GM18870 (cell line): ENCODE data around the gene MAP3K7CL.
"Not testable (repeated sequence)": the region's sequence is repeated elsewhere in the genome, so short reads cannot be mapped to it uniquely, and the experiment has no call there.

Source experiments
- ATAC-seq: cut with Tn5 transposase; IDR thresholded peaks from one replicate; pipeline ENCODE4 v1.9.1; 2021; ENCODE audit warnings: moderate library complexity; ENCODE audit not compliant: unreplicated experiment

The MAP3K7CL gene

GRCh38 chr21:29133241-29133640 lies 2.8 kb downstream of the MAP3K7CL start:
- ATAC-seq, result no peak

DNA sequence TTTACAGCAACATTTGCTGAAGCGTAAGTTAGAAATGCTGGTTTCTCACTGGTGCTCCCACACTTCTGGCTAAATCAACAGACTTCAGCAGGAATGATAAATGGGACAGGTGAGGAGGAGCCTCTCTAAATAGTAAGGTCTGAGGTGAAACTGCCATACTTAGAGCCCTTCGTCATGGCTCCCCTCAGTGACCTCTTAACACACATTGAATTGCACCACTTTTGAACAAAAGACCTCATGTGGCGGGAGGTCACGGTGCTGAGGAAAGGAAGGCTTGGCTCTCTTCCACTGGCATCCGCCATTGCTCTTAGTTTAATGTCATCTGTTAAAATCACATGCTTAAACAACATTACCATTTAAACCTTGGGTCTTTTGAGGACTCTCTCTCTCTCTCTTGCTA lies 3.4 kb downstream of the MAP3K7CL start:
- no peak for ATAC-seq

- ATAC-seq, result no peak
Observed at GRCh38 chr21:29135481-29135880, 5.0 kb downstream of the MAP3K7CL start.

- no peak for ATAC-seq
Observed at GRCh38 chr21:29136033-29136432, 5.6 kb downstream of the MAP3K7CL start.

DNA sequence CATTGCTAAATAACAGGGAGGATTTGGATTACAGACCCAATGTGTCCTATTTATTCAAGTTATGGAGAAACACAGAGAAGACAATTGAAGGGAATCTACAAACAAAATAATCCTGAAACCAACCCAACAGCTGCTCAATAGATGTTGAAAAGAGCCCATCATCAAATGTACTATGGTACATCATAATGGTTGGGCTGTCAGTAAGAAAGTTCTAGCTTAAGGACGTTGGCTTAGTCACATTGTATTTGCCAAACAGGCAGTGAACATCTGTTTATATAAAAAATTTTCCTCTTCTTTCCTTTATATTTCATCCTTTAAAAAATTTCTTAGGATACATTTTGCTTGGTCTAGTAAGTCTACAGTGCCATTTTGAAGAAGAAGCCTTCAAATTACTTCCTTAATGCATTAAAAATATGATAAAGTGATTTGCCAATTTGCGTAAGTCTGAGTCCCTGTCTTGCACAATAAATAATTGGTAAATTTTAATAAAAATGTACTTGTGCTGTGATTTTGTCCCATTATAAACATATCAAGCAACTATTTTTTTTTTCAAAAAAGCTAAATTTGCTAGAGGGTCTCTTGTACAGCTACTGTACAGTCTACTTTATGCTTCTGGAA lies 14.4 kb downstream of the MAP3K7CL start:
- no peak for ATAC-seq

DNA sequence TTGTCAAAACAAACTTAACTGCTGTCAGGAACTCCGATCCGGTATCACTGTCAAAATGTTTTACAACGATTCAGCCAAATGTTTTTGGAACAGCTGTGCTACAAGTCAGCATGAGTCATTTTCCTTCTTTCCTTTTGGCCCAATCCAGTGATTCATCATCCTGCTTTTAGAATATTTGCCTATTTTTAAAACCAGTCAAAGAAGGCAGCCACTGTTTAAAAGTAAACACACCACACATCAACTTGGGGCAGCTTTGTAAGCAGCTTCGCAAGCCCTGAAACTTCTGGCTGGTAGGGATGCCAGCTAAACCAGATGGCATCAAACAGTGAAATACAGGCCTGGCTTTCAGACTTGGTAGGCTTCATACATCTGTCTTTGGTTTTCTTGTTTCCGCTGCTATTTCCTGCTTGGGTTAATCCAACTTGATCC lies 14.9 kb downstream of the MAP3K7CL start:
- no peak for ATAC-seq

- ATAC-seq, result peak; percentile 34
Observed at GRCh38 chr21:29145852-29146453, 15.5 kb downstream of the MAP3K7CL start.

- no peak for ATAC-seq
Observed at GRCh38 chr21:29146726-29147125, 16.3 kb downstream of the MAP3K7CL start.

DNA sequence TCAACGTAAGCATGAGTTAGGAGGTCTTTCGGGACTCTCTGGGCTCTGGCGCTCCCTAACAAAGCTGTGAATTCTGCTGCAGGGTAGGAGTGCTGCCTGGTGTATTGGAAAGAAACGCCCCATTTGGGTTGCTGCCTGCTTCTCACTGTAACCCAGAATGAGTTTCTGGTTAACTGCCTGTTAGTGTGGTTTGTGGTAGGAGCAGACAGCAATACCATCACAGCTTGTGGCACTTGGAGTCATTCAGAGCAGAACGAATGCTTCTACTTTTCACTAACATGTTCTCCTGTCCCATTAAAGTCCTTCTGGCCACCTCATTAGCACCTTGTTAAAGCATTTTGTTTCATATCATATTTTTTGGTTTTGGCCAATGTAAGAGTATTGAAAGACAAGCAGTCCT lies 18.1 kb downstream of the MAP3K7CL start:
- ATAC-seq, result peak; percentile 47

- no peak for ATAC-seq
Observed at GRCh38 chr21:29149808-29150425, 19.5 kb downstream of the MAP3K7CL start.

DNA sequence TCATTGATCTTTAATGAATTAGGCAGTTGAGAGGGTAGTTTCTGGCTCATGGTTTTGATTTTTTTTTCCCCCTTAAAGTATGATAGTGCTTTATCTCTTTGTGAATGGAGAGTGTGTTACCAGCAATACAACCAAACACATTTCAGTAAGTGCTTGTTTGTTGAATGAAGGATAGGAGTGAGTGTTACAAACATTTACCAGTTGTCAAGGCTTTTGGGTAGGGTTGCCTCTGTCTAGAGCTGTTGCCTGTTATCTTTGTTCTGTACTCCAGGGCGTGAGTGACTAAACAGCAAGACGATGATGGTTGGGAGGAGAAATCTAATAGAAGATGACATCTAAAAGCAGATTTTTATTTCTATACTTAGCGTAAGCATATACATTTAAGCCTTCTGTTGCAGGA lies 21.5 kb downstream of the MAP3K7CL start:
- ATAC-seq, result no peak

DNA sequence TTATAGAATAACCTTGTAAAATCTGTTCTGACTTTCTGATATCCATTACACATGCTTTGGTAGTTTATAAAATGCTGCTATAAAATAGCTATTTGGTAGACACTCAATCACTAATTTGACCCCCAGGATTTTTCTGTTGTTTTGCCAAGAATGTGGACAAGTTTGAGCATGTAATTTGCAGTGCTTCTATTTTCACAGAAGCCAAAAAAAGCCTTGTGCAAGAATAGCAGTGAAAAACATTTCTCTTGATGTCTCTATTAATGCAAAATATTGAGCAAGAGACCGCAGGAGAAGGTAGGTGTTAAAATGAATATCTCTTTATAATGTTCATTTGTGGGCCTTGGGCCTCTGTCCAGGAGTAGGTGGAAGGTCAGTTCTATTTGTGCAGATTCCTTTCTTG lies 22.5 kb downstream of the MAP3K7CL start:
- no peak for ATAC-seq

DNA sequence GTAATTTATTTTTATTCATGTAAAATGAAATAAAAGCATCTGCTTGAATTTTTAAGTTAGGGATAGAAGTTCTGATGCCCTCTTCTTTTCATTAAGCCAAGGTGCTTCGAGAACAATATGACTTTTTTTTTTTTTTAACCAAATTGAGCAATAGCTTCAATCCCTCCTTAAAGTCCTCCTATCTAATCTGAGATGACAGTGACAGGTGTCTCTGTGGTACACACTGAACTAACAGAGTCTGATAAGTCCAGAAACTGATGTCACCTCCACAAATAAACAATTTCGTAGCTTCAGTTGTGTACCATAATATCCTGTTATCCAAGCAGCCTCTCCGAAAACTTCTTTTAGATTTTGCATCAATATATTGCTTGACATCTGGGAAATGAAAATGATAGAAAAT lies 23.8 kb downstream of the MAP3K7CL start:
- ATAC-seq, result no peak

DNA sequence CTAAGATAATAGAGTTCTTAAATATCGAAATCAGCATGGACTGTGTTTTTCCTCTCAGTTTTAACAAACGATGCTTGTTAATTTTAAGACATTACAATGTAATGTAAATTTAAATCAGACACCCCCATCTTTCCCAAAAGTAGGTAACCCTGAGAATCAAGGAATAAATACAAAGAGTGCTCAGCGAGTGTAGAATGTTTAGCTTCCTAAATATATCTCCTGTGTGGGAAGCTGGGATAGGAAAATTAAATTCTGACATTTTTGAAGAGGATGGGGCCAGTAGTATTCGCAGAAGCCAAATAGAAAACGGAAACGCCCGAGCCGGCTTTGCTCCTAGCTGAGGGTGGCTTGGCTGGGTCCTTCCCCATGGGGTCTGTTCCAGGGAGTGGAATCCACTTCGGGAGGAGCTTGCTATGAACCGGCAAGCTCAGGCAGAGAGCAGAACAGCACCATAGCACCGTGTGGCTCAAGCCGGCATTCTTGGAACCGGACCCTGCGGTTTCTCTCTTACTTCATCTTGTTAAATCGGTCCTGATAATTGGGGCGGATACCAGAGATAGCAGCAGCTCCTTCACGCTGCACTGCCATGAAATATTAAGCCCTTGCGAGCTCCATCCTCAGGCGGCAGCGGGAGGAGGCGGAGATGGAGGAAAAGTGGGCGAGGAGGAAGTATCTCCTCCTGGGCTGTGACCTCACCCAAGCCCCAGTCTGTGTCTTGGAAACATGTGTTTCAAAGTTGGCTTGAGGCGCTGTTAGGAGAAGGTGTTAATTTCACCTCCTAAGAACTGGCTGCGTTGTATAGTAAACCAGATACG lies 24.9 kb downstream of the MAP3K7CL start:
- ATAC-seq, result no peak

DNA sequence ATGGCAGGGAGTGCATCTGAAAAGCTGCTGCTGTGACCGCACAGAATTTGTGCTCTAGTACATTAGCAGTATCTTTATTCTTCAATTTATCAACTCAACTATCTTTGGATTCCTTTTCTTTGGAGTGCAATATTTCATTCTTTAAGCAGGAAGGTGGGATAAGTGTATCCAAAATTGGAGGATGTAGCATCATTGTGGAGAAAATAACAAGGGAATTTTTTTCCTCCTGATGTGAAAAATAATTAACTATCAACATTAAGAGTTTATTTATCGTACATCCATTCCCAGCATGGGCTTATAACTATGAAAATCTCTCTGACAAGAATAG lies 25.5 kb downstream of the MAP3K7CL start:
- no peak for ATAC-seq

GRCh38 chr21:29157080-29157479 lies 26.6 kb downstream of the MAP3K7CL start:
- no peak for ATAC-seq

DNA sequence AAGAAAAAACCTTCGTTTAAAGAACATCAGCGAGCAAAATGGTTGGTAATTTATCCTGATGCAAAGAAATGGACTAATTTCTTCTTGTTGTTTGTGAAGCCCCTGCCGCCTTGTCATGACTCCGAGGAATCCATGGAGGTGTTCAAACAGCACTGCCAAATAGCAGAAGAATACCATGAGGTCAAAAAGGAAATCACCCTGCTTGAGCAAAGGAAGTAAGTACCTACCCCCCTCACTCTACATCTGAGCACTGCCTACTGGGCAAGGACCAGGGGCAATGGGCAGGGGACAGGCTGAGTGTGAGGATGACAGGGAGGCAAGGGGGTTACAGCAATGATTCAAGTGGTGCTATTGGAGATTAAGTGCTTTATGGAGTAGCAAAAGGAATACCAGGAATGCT lies 29.4 kb downstream of the MAP3K7CL start:
- ATAC-seq, result no peak

DNA sequence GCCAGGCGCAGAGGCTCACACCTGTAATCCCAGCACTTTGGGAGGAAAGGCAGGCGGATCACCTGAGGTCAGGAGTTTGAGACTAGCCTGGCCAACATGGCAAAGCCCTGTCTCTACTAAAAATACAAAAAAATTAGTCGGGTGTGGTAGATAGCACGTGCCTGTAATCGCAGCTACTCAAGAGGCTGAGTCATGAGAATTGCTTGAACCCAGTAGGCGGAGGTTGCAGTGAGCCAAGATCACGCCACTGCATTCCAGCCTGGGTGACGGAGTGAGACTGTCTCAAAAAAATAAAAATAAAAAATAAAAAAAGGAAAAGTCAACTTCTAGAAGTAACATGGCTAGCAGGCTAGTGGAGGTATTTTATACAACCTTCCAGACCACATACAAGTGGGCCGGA lies 32.4 kb downstream of the MAP3K7CL start:
- not testable (repeated sequence) for ATAC-seq

- no peak for ATAC-seq
Observed at GRCh38 chr21:29163341-29164115, 33.1 kb downstream of the MAP3K7CL start.

- ATAC-seq, result no peak
Observed at GRCh38 chr21:29164323-29164942, 34.0 kb downstream of the MAP3K7CL start.

DNA sequence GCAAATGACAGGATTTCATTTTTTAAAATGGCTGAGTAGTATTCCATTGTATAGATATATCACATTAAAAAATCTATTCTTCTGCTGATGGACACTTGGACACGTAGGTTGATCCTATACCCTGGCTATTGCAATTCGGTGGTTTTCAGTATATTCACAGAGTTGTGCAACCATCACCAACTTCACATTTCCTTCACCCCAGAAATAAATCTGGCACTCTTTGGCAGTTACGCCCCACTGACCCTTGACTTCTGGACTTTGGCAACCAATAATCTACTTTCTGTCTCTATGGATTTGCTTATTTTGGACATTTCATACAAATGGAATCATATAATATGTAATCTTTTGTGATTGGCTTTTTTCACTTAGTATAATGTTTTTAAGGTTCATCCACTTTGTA lies 35.9 kb downstream of the MAP3K7CL start:
- ATAC-seq, result no peak
